Uterus (tissue), 2 donors: ENCODE data around the gene SLC38A8.

Source experiments
- POLR2A ChIP-seq, 2 donors: fragments of 450-650 bp; IDR thresholded peaks; one replicate each; pipeline ENCODE4 v1.6.1; 2016; ENCODE audit warnings: antibody characterized with exemption in 2 of 2, mild to moderate bottlenecking in 1 of 2, moderate library complexity in 1 of 2
- TF ChIP-seq, protein P1 (sequence below), 4 experiments: fragments of 200-600 bp in 2 of 4; fragments of 450-650 bp in 2 of 4; sonication (generic) in 2 of 4; IDR thresholded peaks; one replicate each; pipeline ENCODE4 v1.5.1; 2016 to 2019; ENCODE audit warnings: antibody characterized with exemption in 4 of 4, mild to moderate bottlenecking in 2 of 4, moderate library complexity in 1 of 4

DNA sequence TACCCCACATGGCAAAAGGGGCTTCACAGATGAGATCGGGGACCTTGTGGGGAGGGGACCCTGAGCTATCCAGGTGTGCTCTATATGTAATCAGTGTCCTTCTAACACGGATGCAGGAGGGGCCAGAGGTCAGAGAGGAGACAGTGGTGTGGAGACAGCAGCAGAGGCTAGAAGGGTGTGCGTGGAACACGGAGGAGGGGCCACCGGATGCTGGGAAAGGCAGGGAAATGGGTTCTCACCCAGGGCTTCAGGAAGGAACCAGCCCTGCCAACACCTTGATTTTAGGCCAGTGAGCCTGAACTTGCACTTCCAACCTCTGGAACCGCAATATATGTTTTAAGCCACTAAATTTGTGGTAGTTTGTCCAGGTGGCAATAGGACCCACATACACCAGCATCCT is 4.6 kb upstream of the SLC38A8 start:
- no peak for TF ChIP-seq POLR2A (IDR thresholded peaks at IDR 0.05)
- TF ChIP-seq, protein P1, sequence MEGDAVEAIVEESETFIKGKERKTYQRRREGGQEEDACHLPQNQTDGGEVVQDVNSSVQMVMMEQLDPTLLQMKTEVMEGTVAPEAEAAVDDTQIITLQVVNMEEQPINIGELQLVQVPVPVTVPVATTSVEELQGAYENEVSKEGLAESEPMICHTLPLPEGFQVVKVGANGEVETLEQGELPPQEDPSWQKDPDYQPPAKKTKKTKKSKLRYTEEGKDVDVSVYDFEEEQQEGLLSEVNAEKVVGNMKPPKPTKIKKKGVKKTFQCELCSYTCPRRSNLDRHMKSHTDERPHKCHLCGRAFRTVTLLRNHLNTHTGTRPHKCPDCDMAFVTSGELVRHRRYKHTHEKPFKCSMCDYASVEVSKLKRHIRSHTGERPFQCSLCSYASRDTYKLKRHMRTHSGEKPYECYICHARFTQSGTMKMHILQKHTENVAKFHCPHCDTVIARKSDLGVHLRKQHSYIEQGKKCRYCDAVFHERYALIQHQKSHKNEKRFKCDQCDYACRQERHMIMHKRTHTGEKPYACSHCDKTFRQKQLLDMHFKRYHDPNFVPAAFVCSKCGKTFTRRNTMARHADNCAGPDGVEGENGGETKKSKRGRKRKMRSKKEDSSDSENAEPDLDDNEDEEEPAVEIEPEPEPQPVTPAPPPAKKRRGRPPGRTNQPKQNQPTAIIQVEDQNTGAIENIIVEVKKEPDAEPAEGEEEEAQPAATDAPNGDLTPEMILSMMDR (IDR thresholded peaks at IDR 0.05), result no peak
